Sigmoid colon (tissue), 7 donors: ENCODE results near the gene DNAJA3. TPM values are rescaled to one million over a fixed set of nuclear protein-coding genes. Genes with fewer than 3 reads are reported as not detected.

Experiments
- DNase-seq: peaks from one replicate; pipeline ENCODE4 v3.0.0-alpha.2; 2019
- H3K27ac ChIP-seq, 4 donors: fragments of 200-600 bp; sonication (generic); one replicate each; pipeline ENCODE4 v1.5.1; 2016 to 2019; ENCODE audit warnings: mild to moderate bottlenecking in 1 of 4
- H3K27me3 ChIP-seq, 3 donors: fragments of 200-600 bp; sonication (generic); one replicate each; pipeline ENCODE4 v1.5.1; 2019; ENCODE audit warnings: mild to moderate bottlenecking in 1 of 3
- H3K36me3 ChIP-seq, 4 donors: fragments of 200-600 bp; sonication (generic); one replicate each; pipeline ENCODE4 v1.5.1; 2016 to 2019
- H3K4me1 ChIP-seq, 4 donors: fragments of 200-600 bp; sonication (generic); one replicate each; pipeline ENCODE4 v1.5.1; 2017 to 2019
- H3K4me3 ChIP-seq, 4 donors: fragments of 200-600 bp; sonication (generic); one replicate each; pipeline ENCODE4 v1.5.1; 2017 to 2019; ENCODE audit warnings: mild to moderate bottlenecking in 2 of 4, moderate library complexity in 1 of 4
- H3K9me3 ChIP-seq, 4 donors: fragments of 200-600 bp in 3 of 4; sonication (generic) in 3 of 4; one replicate each; pipeline versions ENCODE4 v1.5.1 to v1.6.1; 2013 to 2019
- EP300 ChIP-seq, 4 donors: sonication (generic); formaldehyde crosslinking; IDR thresholded peaks; one replicate each; pipeline ENCODE4 v1.6.1; 2017; ENCODE audit warnings: antibody characterized with exemption in 4 of 4
- POLR2A ChIP-seq, 2 donors: fragments of 450-650 bp; IDR thresholded peaks; one replicate each; pipeline ENCODE4 v1.6.1; 2016; ENCODE audit warnings: antibody characterized with exemption in 2 of 2, mild to moderate bottlenecking in 2 of 2, moderate library complexity in 2 of 2
- POLR2AphosphoS5 ChIP-seq, 4 donors: sonication (generic); formaldehyde crosslinking; IDR thresholded peaks; one replicate each; pipeline ENCODE4 v1.6.1; 2017; ENCODE audit warnings: antibody characterized with exemption in 4 of 4
- WGBS, 2 donors: extraction: QIAGEN DNeasy Blood & Tissue Kit; methylation state at CpG; one replicate each; pipeline ENCODE4 v1.1.7; 2013; 5-methylcytosine and 5-hydroxymethylcytosine counted together
- intact Hi-C: fragments of 100-400 bp; cut with DNase I; formaldehyde crosslinking; loops from one replicate; pipeline ENCODE4 v1.15.1; 2023
- polyA plus RNA-seq, 3 donors: library from polyadenylated mRNA; stranded (reverse); fragments of 200-250 nt; gene quantifications; one replicate each; pipeline ENCODE4 v1.2.3, GENCODE V29; 2013
- total RNA-seq, 4 donors: library from RNA; depleted of rRNA; stranded (reverse); fragments of >200 nt; gene quantifications; one replicate each; pipeline ENCODE4 v1.1.0, GENCODE V29; 2016
- TF ChIP-seq, protein P1 (sequence below), 4 experiments: fragments of 450-650 bp in 3 of 4; fragments of 200-600 bp in 1 of 4; IDR thresholded peaks; one replicate each; pipeline ENCODE4 v1.5.1; 2016 to 2019; ENCODE audit warnings: antibody characterized with exemption in 4 of 4, mild to moderate bottlenecking in 3 of 4, moderate library complexity in 2 of 4
- donor health status: healthy with polysubstance abuse.
- donor health status: Bipolar disorder and iron deficiency.
- donor health status: healthy.

DNAJA3 gene
- total and polyA plus RNA-seq, 7 donors, result 28.2 to 53.3 (median 44.2) TPM

DNA sequence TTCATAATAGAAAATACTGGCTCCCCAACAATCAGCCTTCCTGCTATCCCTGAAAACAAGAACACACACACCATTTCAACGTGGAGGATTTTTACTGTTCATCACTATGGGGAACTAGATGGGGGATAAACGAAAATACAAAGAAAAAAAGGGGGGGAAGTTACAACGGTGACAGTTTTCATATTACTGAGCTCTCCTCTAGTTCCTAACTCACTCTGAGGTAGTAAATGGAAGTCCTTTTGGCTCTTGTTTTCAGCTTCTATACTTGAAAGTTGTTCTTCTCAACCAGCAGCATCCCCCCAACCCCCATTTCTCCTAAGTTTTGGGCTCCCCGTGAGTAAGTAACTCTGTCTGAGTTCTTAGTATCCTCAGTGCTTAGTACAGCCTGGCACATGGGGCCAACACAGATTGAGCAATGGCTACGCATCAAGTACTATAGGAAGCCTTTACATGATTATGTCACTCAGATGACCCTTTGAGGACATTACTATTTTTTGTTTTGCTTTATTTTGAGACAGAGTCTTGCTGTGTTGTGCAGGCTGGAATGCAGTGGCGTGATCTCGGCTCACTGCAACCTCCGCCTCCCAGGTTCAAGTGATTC is 5.1 kb upstream of the DNAJA3 start:
- H3K27me3 ChIP-seq, result no peaks in the 10 kb centered on the region
- H3K9me3 ChIP-seq, result no peaks in the 10 kb centered on the region
- no peak overlapping the region for H3K27ac ChIP-seq
- 59 to 73% methylated on average over 8 of the region's 8 CpGs for WGBS, 2 donors
- intact Hi-C loops, result no loop called here
- no peak for DNase-seq
- no peaks in the 10 kb centered on the region for H3K36me3 ChIP-seq
- no peak overlapping the region for H3K4me3 ChIP-seq
- TF ChIP-seq, protein P1, sequence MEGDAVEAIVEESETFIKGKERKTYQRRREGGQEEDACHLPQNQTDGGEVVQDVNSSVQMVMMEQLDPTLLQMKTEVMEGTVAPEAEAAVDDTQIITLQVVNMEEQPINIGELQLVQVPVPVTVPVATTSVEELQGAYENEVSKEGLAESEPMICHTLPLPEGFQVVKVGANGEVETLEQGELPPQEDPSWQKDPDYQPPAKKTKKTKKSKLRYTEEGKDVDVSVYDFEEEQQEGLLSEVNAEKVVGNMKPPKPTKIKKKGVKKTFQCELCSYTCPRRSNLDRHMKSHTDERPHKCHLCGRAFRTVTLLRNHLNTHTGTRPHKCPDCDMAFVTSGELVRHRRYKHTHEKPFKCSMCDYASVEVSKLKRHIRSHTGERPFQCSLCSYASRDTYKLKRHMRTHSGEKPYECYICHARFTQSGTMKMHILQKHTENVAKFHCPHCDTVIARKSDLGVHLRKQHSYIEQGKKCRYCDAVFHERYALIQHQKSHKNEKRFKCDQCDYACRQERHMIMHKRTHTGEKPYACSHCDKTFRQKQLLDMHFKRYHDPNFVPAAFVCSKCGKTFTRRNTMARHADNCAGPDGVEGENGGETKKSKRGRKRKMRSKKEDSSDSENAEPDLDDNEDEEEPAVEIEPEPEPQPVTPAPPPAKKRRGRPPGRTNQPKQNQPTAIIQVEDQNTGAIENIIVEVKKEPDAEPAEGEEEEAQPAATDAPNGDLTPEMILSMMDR (IDR thresholded peaks at IDR 0.05), result no peak
- TF ChIP-seq POLR2AphosphoS5 (IDR thresholded peaks at IDR 0.05) (no peak), POLR2A (IDR thresholded peaks at IDR 0.05) (no peak)
- peaks cover 0 to 14% (median 9%) of the 10 kb centered on the region in 4 donors for H3K4me1 ChIP-seq

DNA sequence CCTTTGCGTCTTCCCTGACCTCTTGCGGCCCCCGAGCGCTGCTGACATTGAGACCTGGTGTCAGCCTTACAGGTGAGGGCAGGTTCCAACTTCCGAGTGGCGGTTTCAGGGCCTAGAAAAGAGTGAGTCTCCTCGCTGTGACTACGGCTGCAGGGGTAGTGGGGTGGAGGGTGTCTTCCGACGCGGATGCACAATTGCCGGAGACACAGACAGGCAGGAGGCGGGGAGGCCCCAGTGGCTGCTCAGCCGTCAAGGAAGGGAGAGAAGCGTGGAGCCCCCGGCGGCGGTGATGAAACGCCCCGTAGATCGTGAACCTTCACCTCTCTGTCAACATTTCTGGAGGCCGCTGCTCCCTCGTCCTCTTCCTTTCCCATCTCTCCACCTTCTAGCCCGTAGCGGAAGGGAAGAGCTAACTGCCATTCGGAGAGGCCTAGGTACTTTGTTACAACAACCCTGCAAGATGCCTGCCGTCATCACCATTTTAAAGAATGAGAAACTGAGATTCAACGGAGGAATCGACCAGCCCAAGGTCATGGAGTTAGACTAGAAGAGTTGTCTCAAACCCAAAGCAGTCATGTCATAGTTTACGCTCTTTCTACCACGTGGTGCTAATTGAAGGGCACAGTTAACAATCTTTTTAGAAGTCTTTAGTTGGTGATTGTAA is 485 bp downstream of the DNAJA3 start:
- TF ChIP-seq POLR2AphosphoS5 (IDR thresholded peaks at IDR 0.05) (no peak), POLR2A (IDR thresholded peaks at IDR 0.05) (no peak), EP300 (IDR thresholded peaks at IDR 0.05) (no peak)
- TF ChIP-seq, protein P1 (IDR thresholded peaks at IDR 0.05), result no peak
- DNase-seq, result no peak
- peaks cover 0 to 25% (median 22%) of the 10 kb centered on the region in 4 donors for H3K4me1 ChIP-seq
- H3K27me3 ChIP-seq, result no peaks in the 10 kb centered on the region
- H3K27ac ChIP-seq, result peak overlapping the region; percentile 89 to 98 (median 94)
- WGBS, 2 donors, result 1 to 3% methylated on average over 31 of the region's 31 CpGs
- H3K36me3 ChIP-seq, result peaks cover 0 to 4% (median 1%) of the 10 kb centered on the region in 4 donors
- intact Hi-C loops, result no loop called here
- no peaks in the 10 kb centered on the region for H3K9me3 ChIP-seq
- peak overlapping the region; percentile 75 to 92 (median 82) for H3K4me3 ChIP-seq

DNA sequence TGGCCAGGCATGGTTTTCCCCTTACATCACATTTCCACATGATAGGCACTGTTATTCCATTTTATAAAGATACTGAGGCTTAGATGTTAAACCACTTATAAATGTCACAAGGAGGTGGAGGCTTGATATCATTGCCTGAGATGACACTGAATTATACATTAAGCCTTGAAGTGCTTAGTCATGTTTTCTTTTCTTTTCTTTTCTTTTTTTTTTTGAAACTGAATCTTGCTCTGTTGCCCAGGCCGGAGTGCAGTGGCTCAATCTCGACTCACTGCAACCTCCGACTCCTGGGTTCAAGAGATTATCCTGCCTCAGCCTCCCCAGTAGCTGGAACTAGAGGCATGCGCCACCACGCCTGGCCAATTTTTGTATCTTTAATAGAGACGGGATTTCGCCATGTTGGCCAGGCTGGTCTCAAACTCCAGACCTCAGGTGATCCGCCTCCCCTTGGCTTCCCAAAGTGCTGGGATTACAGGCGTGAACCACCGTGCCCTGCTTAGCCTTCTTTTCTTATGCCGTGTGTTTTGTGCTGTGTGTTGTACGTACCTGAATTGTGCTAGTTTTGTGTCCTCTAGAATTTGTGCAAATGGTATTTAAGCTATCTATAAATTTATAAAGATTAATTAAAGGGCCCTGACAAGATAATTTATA is 1.2 kb downstream of the DNAJA3 start:
- Histone ChIP-seq H3K4me1 (peaks cover 0 to 25% (median 22%) of the 10 kb centered on the region in 4 donors), H3K27me3 (no peaks in the 10 kb centered on the region), H3K9me3 (no peaks in the 10 kb centered on the region), H3K36me3 (peaks cover 0 to 9% (median 3%) of the 10 kb centered on the region in 4 donors), H3K4me3 (peak overlapping the region in 3 of 4 donors; percentile 75 to 92 (median 89)), H3K27ac (peak overlapping the region in 3 of 4 donors; percentile 89 to 96 (median 91))
- TF ChIP-seq, protein P1 (IDR thresholded peaks at IDR 0.05), result no peak
- TF ChIP-seq POLR2AphosphoS5 (IDR thresholded peaks at IDR 0.05) (no peak), EP300 (IDR thresholded peaks at IDR 0.05) (no peak), POLR2A (IDR thresholded peaks at IDR 0.05) (no peak)
- WGBS, 2 donors, result 80 to 86% methylated on average over 12 of the region's 12 CpGs
- intact Hi-C loops, result no loop called here
- DNase-seq, result no peak

DNA sequence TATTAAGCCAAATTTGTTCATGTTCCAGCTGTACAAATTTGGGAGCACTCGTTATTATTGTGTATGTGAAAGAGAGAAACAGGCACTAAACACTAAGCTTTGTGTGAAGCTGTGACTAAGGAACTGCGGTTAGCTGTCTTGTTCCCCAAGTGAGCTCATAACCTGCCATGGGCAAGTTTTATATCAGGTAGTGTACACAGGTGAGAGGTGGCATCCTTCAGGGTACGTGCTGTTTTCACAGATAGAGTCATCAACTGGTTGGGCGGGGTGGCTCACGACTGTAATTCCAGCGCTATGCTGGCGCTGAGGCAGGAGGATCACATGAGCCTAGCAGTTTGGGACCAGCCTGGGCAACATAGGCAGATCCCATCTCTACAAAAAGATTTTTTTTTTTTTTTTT is 2.8 kb downstream of the DNAJA3 start:
- intact Hi-C loops, result no loop called here
- WGBS, 2 donors, result 64 to 86% methylated on average over 7 of the region's 7 CpGs
- Histone ChIP-seq H3K27me3 (no peaks in the 10 kb centered on the region), H3K4me1 (peaks cover 0 to 25% (median 22%) of the 10 kb centered on the region in 4 donors), H3K27ac (no peak overlapping the region), H3K4me3 (no peak overlapping the region), H3K9me3 (no peaks in the 10 kb centered on the region), H3K36me3 (peaks cover 0 to 17% (median 3%) of the 10 kb centered on the region in 4 donors)
- no peak for DNase-seq
- no peak for TF ChIP-seq POLR2AphosphoS5 (IDR thresholded peaks at IDR 0.05)
- no peak for TF ChIP-seq EP300 (IDR thresholded peaks at IDR 0.05)

DNA sequence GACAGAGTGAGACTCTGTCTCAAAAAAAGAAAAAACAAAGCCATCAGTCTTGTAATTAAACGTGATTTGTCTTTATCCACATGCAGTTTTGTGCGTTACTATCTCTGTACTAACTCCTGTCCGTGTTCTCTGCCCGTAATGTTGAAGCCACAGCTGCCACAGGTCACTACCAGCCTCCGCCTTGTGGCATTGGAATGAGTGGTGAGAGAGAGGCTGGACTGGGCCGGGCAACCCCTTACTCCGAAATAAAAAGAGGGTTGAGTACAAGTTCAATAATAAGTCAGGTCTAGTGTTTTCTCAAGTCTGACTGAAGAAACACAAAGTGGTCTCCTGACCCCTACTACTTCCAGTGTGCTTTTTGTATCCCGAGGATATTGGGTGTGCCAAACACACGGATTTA is 5.4 kb downstream of the DNAJA3 start:
- no peak for DNase-seq
- 88 to 94% methylated on average over 9 of the region's 9 CpGs for WGBS, 2 donors

More for the DNA sequence above, 5.4 kb downstream of the DNAJA3 start:
- H3K27ac ChIP-seq, result no peak overlapping the region
- intact Hi-C loops, result no loop called here
- no peak overlapping the region for H3K4me3 ChIP-seq
- peaks cover 0 to 17% (median 17%) of the 10 kb centered on the region in 4 donors for H3K4me1 ChIP-seq
- no peaks in the 10 kb centered on the region for H3K27me3 ChIP-seq
- no peaks in the 10 kb centered on the region for H3K9me3 ChIP-seq
- peaks cover 0 to 36% (median 8%) of the 10 kb centered on the region in 4 donors for H3K36me3 ChIP-seq
- no peak for TF ChIP-seq POLR2A (IDR thresholded peaks at IDR 0.05)
- TF ChIP-seq POLR2AphosphoS5 (IDR thresholded peaks at IDR 0.05), result no peak
- no peak for TF ChIP-seq EP300 (IDR thresholded peaks at IDR 0.05)
- TF ChIP-seq, protein P1 (IDR thresholded peaks at IDR 0.05), result no peak
